ENCODE results near the gene ZPLD1. TPM values are rescaled to one million over a fixed set of nuclear protein-coding genes. Genes with fewer than 3 reads are reported as not detected.

The ZPLD1 gene
- total RNA-seq, 1 experiment from 2014 or later: not detected

GRCh38 chr3:102485701-102486100 lies 50.9 kb downstream of the ZPLD1 start:
- CTCF ChIA-PET: no interaction called here
- DNase-seq (ENCODE audit: low read depth, low spot score): no peak
- BruUV-seq (replicated peaks): no TSS peak
- TF ChIP-seq CTCF (IDR thresholded peaks at IDR 0.05) (no peak), TCF7L2 (IDR thresholded peaks at IDR 0.05; ENCODE audit: low read depth, low read length) (no peak), POLR2AphosphoS5 (IDR thresholded peaks at IDR 0.05; ENCODE audit: low read depth, low read length) (no peak), SIN3A (IDR thresholded peaks at IDR 0.05; ENCODE audit: borderline replicate concordance, insufficient read depth, low read depth, low read length) (no peak), REST (IDR thresholded peaks at IDR 0.05; ENCODE audit: insufficient read depth in 1 of 2, low read depth in 2 of 2, low read length in 1 of 2) (no peak)
- Histone ChIP-seq H3K4me1 (ENCODE audit: control insufficient read depth, insufficient read depth, low read length) (no peaks in the 10 kb centered on the region), H3K4me3 (ENCODE audit: low read depth in 2 of 2, low read length in 2 of 2) (no peak overlapping the region), H3K27ac (ENCODE audit: low read length) (no peak overlapping the region), H3K9me3 (ENCODE audit: control insufficient read depth, insufficient read depth, low read depth, low read length) (no peaks in the 10 kb centered on the region), H3K36me3 (ENCODE audit: control insufficient read depth, insufficient read depth, low read length) (no peaks in the 10 kb centered on the region), H3K27me3 (ENCODE audit: control insufficient read depth, insufficient read depth, low read length) (no peaks in the 10 kb centered on the region)
- intact Hi-C loops (cut with micrococcal nuclease; ENCODE audit: unreplicated experiment) (no loop called here), in situ Hi-C loops (cut with HindIII; ENCODE audit: low pct_unique_long_range_greater_than_20kb, low sequenced_read_pairs) (no loop called here)
- POLR2A ChIA-PET: no interaction called here
- ATAC-seq: no peak

GRCh38 chr3:102488331-102488730 lies 53.5 kb downstream of the ZPLD1 start:
- Histone ChIP-seq H3K36me3 (ENCODE audit: control insufficient read depth, insufficient read depth, low read length) (no peaks in the 10 kb centered on the region), H3K27ac (ENCODE audit: low read length) (no peak overlapping the region), H3K4me1 (ENCODE audit: control insufficient read depth, insufficient read depth, low read length) (no peaks in the 10 kb centered on the region), H3K4me3 (ENCODE audit: low read depth in 2 of 2, low read length in 2 of 2) (no peak overlapping the region), H3K27me3 (ENCODE audit: control insufficient read depth, insufficient read depth, low read length) (no peaks in the 10 kb centered on the region), H3K9me3 (ENCODE audit: control insufficient read depth, insufficient read depth, low read depth, low read length) (no peaks in the 10 kb centered on the region)
- in situ Hi-C loops (cut with HindIII; ENCODE audit: low pct_unique_long_range_greater_than_20kb, low sequenced_read_pairs) (no loop called here), intact Hi-C loops (cut with micrococcal nuclease; ENCODE audit: unreplicated experiment) (no loop called here)
- ATAC-seq: no peak
- TF ChIP-seq REST (IDR thresholded peaks at IDR 0.05; ENCODE audit: insufficient read depth in 1 of 2, low read depth in 2 of 2, low read length in 1 of 2) (no peak), CTCF (IDR thresholded peaks at IDR 0.05) (no peak), TCF7L2 (IDR thresholded peaks at IDR 0.05; ENCODE audit: low read depth, low read length) (no peak), SIN3A (IDR thresholded peaks at IDR 0.05; ENCODE audit: borderline replicate concordance, insufficient read depth, low read depth, low read length) (no peak), POLR2AphosphoS5 (IDR thresholded peaks at IDR 0.05; ENCODE audit: low read depth, low read length) (no peak)
- no TSS peak for BruUV-seq (replicated peaks)
- no peak for DNase-seq (ENCODE audit: low read depth, low spot score)
- POLR2A ChIA-PET: no interaction called here
- CTCF ChIA-PET: no interaction called here

Measured in Panc1 (cell line).